C4-2B (cell line): Measurements from ENCODE around the gene KYNU.
"Not testable (repeated sequence)": the region's sequence is repeated elsewhere in the genome, so short reads cannot be mapped to it uniquely, and the experiment has no call there.

Source experiments
- H3K27ac ChIP-seq: fragments of 450-650 bp; 2 replicates; pipeline ENCODE4 v1.5.1; 2017
- CTCF ChIP-seq: fragments of 450-650 bp; conservative IDR thresholded peaks from 2 replicates; pipeline ENCODE4 v1.5.1; 2017; ENCODE audit warnings: mild to moderate bottlenecking
- ZFX ChIP-seq: fragments of 450-650 bp; IDR thresholded peaks from 2 replicates; pipeline ENCODE4 v1.6.1; 2017

The KYNU gene

GRCh38 chr2:143068509-143068908 lies 191.0 kb downstream of the KYNU start:
- TF ChIP-seq CTCF: no peak
- no peak for TF ChIP-seq ZFX
- no peak overlapping the region for H3K27ac ChIP-seq

GRCh38 chr2:143070704-143071103 lies 193.2 kb downstream of the KYNU start:
- H3K27ac ChIP-seq: no peak overlapping the region
- TF ChIP-seq CTCF (no peak), ZFX (no peak)

GRCh38 chr2:143071185-143071876 lies 193.9 kb downstream of the KYNU start:
- H3K27ac ChIP-seq: no peak overlapping the region

GRCh38 chr2:143074913-143075312 lies 197.4 kb downstream of the KYNU start:
- not testable (repeated sequence) for H3K27ac ChIP-seq

More at GRCh38 chr2:143071185-143071876, 193.9 kb downstream of the KYNU start:
- TF ChIP-seq ZFX (no peak), CTCF (no peak)

- TF ChIP-seq CTCF (no peak), ZFX (no peak)
- no peak overlapping the region for H3K27ac ChIP-seq
These were observed 198.2 kb downstream of the KYNU start for GRCh38 chr2:143075711-143076110.

GRCh38 chr2:143078104-143078503 lies 200.6 kb downstream of the KYNU start:
- no peak for TF ChIP-seq ZFX
- TF ChIP-seq CTCF: peak; percentile 9; the same call in 1 of the 2 replicates
- H3K27ac ChIP-seq: no peak overlapping the region

GRCh38 chr2:143081616-143082015 lies 204.2 kb downstream of the KYNU start:
- TF ChIP-seq CTCF (no peak), ZFX (no peak)
- H3K27ac ChIP-seq: no peak overlapping the region

- H3K27ac ChIP-seq: no peak overlapping the region
- TF ChIP-seq ZFX: no peak
- no peak for TF ChIP-seq CTCF
These were observed 206.2 kb downstream of the KYNU start for GRCh38 chr2:143083636-143084035.
